ENCODE results near the gene DRICH1.
"Not testable (repeated sequence)": the region's sequence is repeated elsewhere in the genome, so short reads cannot be mapped to it uniquely, and the experiment has no call there.

DRICH1 gene

DNA sequence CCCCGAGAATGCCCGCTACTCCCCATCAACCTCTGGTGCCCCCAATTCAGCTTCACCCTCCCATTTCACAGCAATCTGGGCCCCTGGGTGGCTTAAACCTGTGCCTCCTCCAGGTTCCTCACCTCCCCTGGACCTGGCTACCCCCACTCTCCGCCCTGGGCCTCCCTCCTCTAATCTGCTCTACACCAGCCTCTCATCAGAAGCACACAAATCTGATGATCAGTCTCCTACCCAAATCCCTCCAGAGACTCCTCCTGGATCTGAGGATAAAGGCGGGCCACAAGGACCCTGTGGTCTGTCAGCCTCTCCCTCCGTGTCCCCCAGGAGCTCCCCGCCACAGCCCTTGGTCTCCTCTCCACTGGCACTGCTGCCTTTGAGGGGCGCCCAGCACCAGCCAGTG, 28.9 kb downstream of the DRICH1 start:
- DNase-seq (ENCODE audit: extremely low read depth in 1 of 2, low read depth in 1 of 2) = no peak

- DNase-seq (ENCODE audit: extremely low read depth in 1 of 2, low read depth in 1 of 2) = no peak
Observed at GRCh38 chr22:23598805-23599518, 33.2 kb downstream of the DRICH1 start.

DNA sequence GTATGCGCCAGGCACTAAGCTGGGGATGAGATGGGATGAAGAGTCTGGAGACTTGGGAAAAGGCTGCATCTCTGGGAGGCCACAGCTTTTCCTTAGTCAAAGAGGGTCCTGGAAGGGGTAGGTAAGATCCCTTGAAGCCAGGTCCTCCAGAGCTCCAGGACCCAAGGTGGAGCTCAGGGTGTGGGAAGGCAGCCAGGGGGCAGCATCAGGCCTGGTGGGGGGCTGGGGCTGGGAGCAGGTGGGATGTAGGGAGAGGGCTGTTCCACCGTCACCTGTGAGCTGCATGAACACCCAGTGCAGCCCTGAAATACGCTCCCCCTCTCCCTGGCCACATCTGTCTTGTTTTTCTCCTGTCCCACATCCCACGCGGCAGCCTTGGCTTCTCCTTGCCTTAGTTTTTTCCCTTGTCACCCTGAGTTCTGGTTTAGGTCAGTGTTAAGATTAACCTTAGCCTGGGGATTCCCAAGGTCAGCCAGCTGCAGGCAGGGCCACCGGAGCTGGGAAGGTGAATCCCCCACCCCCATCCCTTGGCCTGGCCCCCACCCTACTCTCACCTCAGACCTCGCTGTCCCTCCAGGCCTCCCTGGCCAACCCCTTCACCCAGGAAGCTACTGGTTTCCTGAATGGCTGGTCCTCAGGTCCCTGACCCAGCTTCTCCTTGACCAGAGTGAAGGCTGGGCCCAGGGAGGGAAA, 34.4 kb downstream of the DRICH1 start:
- not testable (repeated sequence) for DNase-seq (ENCODE audit: extremely low read depth in 1 of 2, low read depth in 1 of 2)

DNA sequence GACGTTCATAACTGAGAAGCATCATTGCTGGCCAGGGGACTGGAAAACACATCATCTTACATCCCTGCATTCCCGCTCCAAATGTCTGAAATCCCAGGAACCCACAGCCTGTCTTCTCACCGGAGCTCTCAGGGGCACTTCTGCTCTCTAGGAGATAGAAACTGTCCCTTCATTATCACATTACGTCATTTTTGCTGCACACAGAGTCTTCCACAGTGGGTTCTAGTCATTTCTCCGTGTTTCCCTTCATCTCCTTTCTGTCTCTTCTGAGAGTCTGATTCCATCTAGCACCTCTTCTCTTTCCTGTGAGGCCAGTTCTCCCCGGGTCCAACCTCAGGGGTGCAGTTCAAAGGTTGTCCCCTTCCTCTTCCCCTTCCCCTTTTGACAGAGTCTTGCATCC, 36.2 kb downstream of the DRICH1 start:
- not testable (repeated sequence) for DNase-seq (ENCODE audit: extremely low read depth in 1 of 2, low read depth in 1 of 2)

DNA sequence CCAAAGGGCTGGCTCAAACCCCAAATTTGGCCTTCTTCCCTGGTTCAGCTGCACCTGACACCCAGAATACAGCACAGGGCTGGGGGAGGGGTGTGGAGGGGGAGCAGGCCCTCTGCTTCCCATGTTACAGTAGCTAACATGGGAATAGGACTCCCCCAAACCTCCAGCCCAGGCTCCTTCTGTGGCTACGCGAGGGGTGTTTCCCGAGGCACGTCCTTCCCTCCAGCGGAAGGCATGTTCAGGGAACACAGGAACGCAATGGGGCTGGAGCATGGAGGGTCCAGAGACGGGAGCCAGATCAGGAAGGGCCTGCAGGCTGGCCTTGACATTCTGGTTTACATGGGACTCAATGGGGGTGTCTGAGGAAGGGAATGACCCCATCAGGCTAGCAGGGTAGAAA, 40.3 kb downstream of the DRICH1 start:
- DNase-seq (ENCODE audit: extremely low read depth in 1 of 2, low read depth in 1 of 2) = no peak

DNA sequence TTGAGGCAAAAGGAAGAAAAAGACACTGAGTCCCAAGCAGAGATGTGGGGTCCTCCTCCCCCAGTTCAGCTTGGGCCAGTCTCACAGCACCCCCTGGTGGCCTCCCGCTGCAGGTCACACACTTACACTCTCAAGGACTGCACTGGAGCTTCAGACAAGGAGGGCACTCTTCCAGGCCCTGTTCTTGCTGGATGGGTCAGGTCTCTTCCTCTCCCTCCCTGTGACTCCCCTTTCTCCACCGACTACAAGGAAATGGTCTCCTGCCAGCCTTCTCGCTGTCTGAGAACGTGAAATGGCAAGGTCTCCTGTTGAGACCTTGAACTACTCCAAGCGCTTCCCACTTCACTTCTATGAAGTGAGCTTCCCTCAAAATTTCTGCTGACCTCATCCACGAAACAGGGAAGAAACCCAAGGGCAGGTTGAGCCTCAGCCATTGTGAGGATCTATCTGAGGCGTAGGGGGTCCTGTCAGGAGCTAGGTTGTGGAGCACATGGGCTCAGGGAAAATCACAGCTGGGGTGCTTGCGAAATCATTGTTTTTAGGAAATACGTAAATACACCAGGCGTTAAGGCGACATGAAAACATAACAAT, 40.8 kb downstream of the DRICH1 start:
- peak; percentile 9 to 39 for DNase-seq (ENCODE audit: extremely low read depth in 1 of 2, low read depth in 1 of 2)

GRCh38 chr22:23583836-23584235, 48.3 kb downstream of the DRICH1 start:
- no peak for DNase-seq (ENCODE audit: extremely low read depth in 1 of 2, low read depth in 1 of 2)

GRCh38 chr22:23583153-23583552, 49.0 kb downstream of the DRICH1 start:
- DNase-seq (ENCODE audit: extremely low read depth in 1 of 2, low read depth in 1 of 2) = no peak

DNA sequence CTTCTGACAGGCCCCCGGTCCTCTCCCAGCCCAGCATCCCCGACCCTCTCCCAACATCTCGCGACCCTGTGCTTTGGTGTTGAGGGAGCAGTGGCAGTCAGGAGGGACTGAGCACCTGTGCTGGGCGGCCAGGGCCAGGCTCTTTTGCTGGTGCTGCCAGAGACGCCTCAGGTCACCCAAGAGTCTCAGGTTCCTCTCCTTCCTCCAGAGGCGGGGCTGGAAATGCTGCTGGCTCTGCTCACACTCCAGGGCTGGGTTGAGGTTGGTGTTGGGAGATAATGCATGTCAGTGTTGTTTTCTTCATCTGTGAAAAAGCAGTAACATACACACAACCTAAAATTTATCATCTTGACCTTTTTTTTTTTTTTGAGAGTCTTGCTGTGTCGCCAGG, 50.9 kb downstream of the DRICH1 start:
- DNase-seq (ENCODE audit: extremely low read depth in 1 of 2, low read depth in 1 of 2) = no peak

GRCh38 chr22:23580576-23581259, 51.4 kb downstream of the DRICH1 start:
- no peak for DNase-seq (ENCODE audit: extremely low read depth in 1 of 2, low read depth in 1 of 2)

- DNase-seq (ENCODE audit: extremely low read depth in 1 of 2, low read depth in 1 of 2) = no peak
Observed at GRCh38 chr22:23579870-23580575, 52.1 kb downstream of the DRICH1 start, which contains the start of gene IGLL1. IGLL1 (minus strand) TSS chr22:23580290; CDS start chr22:23580190, 100 bp downstream.

- DNase-seq (ENCODE audit: extremely low read depth in 1 of 2, low read depth in 1 of 2) = no peak
Observed at GRCh38 chr22:23579280-23579679, 52.8 kb downstream of the DRICH1 start.

- no peak for DNase-seq (ENCODE audit: extremely low read depth in 1 of 2, low read depth in 1 of 2)
Observed at GRCh38 chr22:23578306-23578705, 53.8 kb downstream of the DRICH1 start.

DNA sequence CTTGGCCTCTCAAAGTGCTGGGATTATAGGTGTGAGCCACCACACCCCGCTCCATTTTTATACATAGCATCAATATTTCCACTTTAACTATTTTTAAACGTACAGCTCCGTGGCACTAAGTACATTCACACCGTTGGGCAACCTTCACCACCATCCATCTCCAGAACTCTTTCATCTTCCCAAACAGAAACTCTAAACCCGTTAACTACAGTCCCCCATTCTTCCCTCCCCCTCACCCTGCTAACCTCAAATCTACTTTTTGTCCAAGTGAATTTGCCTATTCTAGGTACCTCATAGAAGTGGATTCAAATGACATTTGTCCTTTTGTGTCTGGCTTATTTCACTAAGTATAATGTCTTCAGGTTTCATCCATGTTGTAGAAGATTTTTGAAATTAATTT, 55.4 kb downstream of the DRICH1 start:
- no peak for DNase-seq (ENCODE audit: extremely low read depth in 1 of 2, low read depth in 1 of 2)

- no peak for DNase-seq (ENCODE audit: extremely low read depth in 1 of 2, low read depth in 1 of 2)
Observed at GRCh38 chr22:23575601-23576000, 56.5 kb downstream of the DRICH1 start.

GRCh38 chr22:23574877-23575276, 57.2 kb downstream of the DRICH1 start:
- no peak for DNase-seq (ENCODE audit: extremely low read depth in 1 of 2, low read depth in 1 of 2)

DNA sequence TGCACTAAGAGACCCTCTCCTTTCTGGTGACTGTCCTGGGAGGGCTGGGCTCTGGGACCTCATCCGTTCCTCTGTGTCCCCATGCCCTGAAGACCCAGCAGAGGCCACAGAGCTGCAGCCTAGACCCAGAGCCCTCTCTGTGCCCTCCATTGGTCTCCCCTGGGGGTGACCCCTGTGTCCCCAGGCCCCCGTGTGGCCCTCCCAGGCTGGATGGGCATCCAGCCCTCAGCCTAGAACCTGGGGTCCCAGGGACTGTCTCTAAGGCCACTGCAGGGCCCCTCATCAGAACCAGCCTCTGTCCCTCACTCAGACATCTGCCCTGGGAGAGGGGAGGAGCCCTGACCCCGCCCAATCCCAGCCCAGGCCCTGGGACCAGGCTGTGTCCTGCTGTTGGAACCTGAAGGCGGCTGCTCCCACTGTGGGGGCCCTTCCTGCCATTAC, 57.7 kb downstream of the DRICH1 start:
- no peak for DNase-seq (ENCODE audit: extremely low read depth in 1 of 2, low read depth in 1 of 2)

DNA sequence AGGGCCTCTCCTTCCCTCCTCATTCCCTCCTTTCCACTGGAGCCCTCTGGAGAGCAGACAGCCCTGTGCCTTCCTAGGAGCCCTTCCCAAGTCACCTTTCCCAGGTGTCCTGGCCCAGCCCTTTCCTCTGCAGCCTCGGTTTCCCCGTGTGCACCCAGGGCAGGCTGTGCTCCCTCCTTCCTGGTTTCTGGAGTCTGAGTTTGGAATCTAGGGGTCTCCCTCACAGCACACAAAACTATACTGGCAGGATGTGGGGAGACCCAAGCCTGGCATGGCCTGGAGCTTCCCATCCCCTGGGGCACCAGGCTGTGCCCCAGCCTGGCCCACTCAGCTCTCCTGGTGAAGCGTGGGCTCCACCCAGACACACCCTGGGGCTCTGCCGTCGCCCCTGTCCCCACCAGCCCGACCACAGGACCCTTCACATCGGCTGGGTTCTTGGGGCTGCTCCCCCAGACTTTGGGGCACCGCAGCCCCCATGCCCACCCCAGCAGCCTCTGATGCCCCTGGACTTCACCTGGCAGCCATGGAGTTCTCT, 58.4 kb downstream of the DRICH1 start:
- not testable (repeated sequence) for DNase-seq (ENCODE audit: extremely low read depth in 1 of 2, low read depth in 1 of 2)

DNA sequence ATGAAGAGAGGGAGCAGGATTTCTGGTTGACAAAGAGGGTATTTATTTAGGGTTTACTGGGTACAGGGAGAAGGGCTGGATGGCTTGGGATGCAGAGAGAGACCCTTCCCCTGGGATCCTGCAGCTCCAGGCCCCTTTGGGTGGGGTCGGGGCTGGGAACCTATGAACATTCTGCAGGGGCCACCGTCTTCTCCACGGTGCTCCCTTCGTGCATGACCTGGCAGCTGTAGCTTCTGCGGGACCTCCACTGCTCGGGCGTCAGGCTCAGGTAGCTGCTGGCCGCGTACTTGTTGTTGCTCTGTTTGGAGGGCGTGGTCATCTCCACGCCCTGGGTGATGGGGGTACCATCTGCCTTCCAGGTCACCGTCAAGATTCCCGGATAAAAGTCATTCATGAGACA, 59.0 kb downstream of the DRICH1 start:
- not testable (repeated sequence) for DNase-seq (ENCODE audit: extremely low read depth in 1 of 2, low read depth in 1 of 2)

DNA sequence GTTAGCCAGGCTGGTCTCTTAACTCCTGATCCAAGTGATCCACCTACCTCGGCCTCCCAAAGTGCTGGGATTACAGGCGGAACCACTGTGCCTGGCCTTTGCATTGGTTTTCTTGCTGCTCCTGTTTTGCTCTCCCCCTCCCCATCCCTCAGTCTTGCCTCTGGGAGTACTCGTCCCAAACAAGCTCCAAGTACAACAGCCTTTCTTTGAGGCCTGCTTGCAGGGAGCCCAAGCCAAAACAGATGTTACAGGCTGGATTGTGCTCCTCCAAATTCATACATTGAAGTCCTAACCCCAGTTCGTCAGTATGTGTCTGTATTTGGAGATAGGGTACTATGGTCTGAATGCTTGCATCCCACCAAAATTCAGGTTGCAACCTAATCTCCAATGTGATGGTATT, 60.6 kb downstream of the DRICH1 start:
- DNase-seq (ENCODE audit: extremely low read depth in 1 of 2, low read depth in 1 of 2) = no peak

DNA sequence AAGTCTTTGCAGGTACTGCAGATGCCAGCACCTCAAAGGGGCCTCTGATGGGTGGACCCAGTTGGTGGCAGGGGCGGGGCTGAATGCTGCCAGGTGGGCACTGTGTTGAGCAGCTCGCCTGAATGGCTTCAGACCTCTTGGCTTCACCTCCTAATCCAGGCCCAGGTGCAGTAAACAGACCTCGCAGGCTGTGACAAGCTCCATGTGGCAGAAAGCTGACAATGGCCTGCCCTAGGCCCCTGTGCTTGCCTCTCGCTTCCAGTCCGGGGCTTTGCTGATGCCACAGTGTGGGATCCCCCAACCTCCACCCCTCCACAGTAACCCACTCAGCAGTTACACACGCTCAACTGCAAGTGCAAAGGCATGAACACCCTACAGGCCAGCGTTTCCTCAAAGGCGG, 61.4 kb downstream of the DRICH1 start:
- no peak for DNase-seq (ENCODE audit: extremely low read depth in 1 of 2, low read depth in 1 of 2)

Measured in activated CD8-positive, alpha-beta memory T cell treated with anti-CD3 and anti-CD28 coated beads for 1 hour (primary cell).